ENCODE results near the gene HERPUD2. TPM values are rescaled to one million over a fixed set of nuclear protein-coding genes. Genes with fewer than 3 reads are reported as not detected.

HERPUD2 gene
- total and polyA plus RNA-seq, 2 of the 4 experiments (the other 2 are of a cell fraction): 22.2 to 27.2 TPM

- Histone ChIP-seq H3K14ac (replicated peaks; ENCODE audit: low read depth, low read length) (no peak overlapping the region), H2BK5ac (ENCODE audit: low read depth, low read length, poor library complexity, severe bottlenecking) (no peak overlapping the region), H4K5ac (ENCODE audit: low read depth, low read length) (no peak overlapping the region), H2BK20ac (ENCODE audit: low read depth, low read length) (no peak overlapping the region), H3K4me1 (ENCODE audit: control insufficient read depth, insufficient read depth, low read length) (peaks cover 8% of the 10 kb centered on the region), H2AFZ (replicated peaks; ENCODE audit: low read length, poor library complexity) (no peak overlapping the region), H3K56ac (ENCODE audit: extremely low read depth, insufficient read depth, low read length) (no peak overlapping the region), H2BK15ac (ENCODE audit: low read depth, low read length) (no peak overlapping the region), H3K9ac (ENCODE audit: low read depth, low read length) (no peak overlapping the region), H2BK120ac (ENCODE audit: low read depth, low read length) (no peak overlapping the region), H3K4ac (ENCODE audit: low read depth, low read length) (no peak overlapping the region), H3K27me3 (ENCODE audit: control insufficient read depth, insufficient read depth, low read length) (no peaks in the 10 kb centered on the region), H3K18ac (ENCODE audit: low read depth, low read length) (no peak overlapping the region), H4K8ac (ENCODE audit: low read depth in 2 of 2, low read length in 2 of 2) (no peak overlapping the region), H2AK5ac (ENCODE audit: low read depth, low read length) (no peak overlapping the region), H3K27ac (ENCODE audit: insufficient read depth, low read length) (no peak overlapping the region), H3K79me1 (ENCODE audit: low read depth in 1 of 2, low read length in 2 of 2) (peaks cover 0 to 13% of the 10 kb centered on the region in 2 experiments; a peak in 2 of 4 replicates), H3K9me1 (ENCODE audit: insufficient read depth, low read length) (peaks cover 8% of the 10 kb centered on the region), H3K36me3 (ENCODE audit: control insufficient read depth, insufficient read depth, low read length) (no peaks in the 10 kb centered on the region; the same call in 1 of the 2 replicates), H3K9me3 (ENCODE audit: control insufficient read depth, insufficient read depth, low read length) (no peaks in the 10 kb centered on the region), H4K20me1 (ENCODE audit: insufficient read depth, low read length) (no peaks in the 10 kb centered on the region), H2AK9ac (replicated peaks; ENCODE audit: low read depth, low read length, poor library complexity) (no peak overlapping the region), H3K4me2 (ENCODE audit: low read depth, low read length) (no peak overlapping the region), H3K4me3 (ENCODE audit: insufficient read depth, low read depth, low read length) (no peak overlapping the region), H3K23ac (ENCODE audit: low read depth, low read length) (no peak overlapping the region), H4K91ac (ENCODE audit: insufficient read depth, low read depth, low read length) (no peak overlapping the region)
- in situ Hi-C loops (cut with MboI; ENCODE audit: low sequenced_read_pairs) (loop anchor here (25.0 kb wide), 1 partner anchor 636 kb away; no protein-coding TSS in a partner anchor), intact Hi-C loops (cut with micrococcal nuclease) (no loop called here), dilution Hi-C loops (cut with HindIII; ENCODE audit: low sequenced_read_pairs, unreplicated experiment) (no loop called here)
- ATAC-seq (ENCODE audit: low read depth): no peak
- TF ChIP-seq MAZ (IDR thresholded peaks at IDR 0.05; ENCODE audit: borderline replicate concordance, low read depth, low read length) (no peak), SMC3 (IDR thresholded peaks at IDR 0.05; ENCODE audit: low read depth, low read length) (no peak), CHD1 (IDR thresholded peaks at IDR 0.05; ENCODE audit: low read depth, low read length) (no peak), BHLHE40 (IDR thresholded peaks at IDR 0.05; ENCODE audit: low read depth, low read length) (no peak), CEBPB (IDR thresholded peaks at IDR 0.05; ENCODE audit: low read depth, low read length) (no peak), MXI1 (IDR thresholded peaks at IDR 0.05; ENCODE audit: borderline replicate concordance, low read depth, low read length) (no peak), RAD21 (IDR thresholded peaks at IDR 0.05; ENCODE audit: low read length) (no peak), USF2 (IDR thresholded peaks at IDR 0.05; ENCODE audit: low read depth, low read length) (no peak), FOS (IDR thresholded peaks at IDR 0.05; ENCODE audit: low read depth, low read length) (no peak), ELK1 (IDR thresholded peaks at IDR 0.05; ENCODE audit: borderline replicate concordance, low read depth, low read length) (no peak), CTCF (conservative IDR thresholded peaks at IDR 0.05; ENCODE audit: low read depth, low read length) (no peak), NFE2L2 (IDR thresholded peaks at IDR 0.05; ENCODE audit: low read depth, low read length) (no peak), MAFK (IDR thresholded peaks at IDR 0.05; ENCODE audit: low read depth, low read length) (no peak), POLR2A (IDR thresholded peaks at IDR 0.05; ENCODE audit: low read depth, low read length) (no peak), RFX5 (IDR thresholded peaks at IDR 0.05; ENCODE audit: low read depth, low read length) (no peak), RCOR1 (IDR thresholded peaks at IDR 0.05; ENCODE audit: insufficient replicate concordance, low read length) (no peak)
- no CpG with 5 or more reads among the region's 1 CpG for whole genome bisulfite sequencing, 2 experiments (ENCODE audit: extremely low coverage in 2 of 2, insufficient read length in 1 of 2)
- POLR2A ChIA-PET (ENCODE audit: unreplicated experiment): no interaction called here
- DNase-seq: no peak
- CTCF ChIA-PET: no interaction called here
- BruUV-seq (replicated peaks): no TSS peak
Observed at GRCh38 chr7:35701287-35701900, 6.5 kb upstream of the HERPUD2 start.
